Measurements from ENCODE around the gene CYLD. TPM values are rescaled to one million over a fixed set of nuclear protein-coding genes. Genes with fewer than 3 reads are reported as not detected.

Gene CYLD
- total and polyA plus RNA-seq, 2 experiments from 2014 or later = 6.9 to 30.9 TPM

- TF ChIP-seq CREB1 (CRISPR knock-in tag; IDR thresholded peaks at IDR 0.05; ENCODE audit: low read depth) (no peak), CTCF (conservative IDR thresholded peaks at IDR 0.05; ENCODE audit: low read depth in 2 of 2) (no peak), STAT1 (IDR thresholded peaks at IDR 0.05; ENCODE audit: unreplicated experiment) (no peak), EZH2 (IDR thresholded peaks at IDR 0.05; ENCODE audit: low read depth, unreplicated experiment) (no peak)
- TF ChIP-seq, protein P1, sequence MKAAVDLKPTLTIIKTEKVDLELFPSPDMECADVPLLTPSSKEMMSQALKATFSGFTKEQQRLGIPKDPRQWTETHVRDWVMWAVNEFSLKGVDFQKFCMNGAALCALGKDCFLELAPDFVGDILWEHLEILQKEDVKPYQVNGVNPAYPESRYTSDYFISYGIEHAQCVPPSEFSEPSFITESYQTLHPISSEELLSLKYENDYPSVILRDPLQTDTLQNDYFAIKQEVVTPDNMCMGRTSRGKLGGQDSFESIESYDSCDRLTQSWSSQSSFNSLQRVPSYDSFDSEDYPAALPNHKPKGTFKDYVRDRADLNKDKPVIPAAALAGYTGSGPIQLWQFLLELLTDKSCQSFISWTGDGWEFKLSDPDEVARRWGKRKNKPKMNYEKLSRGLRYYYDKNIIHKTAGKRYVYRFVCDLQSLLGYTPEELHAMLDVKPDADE (IDR thresholded peaks at IDR 0.05) = no peak
These were observed 93.6 kb downstream of the CYLD start (continued) for GRCh38 chr16:50835358-50836060.

GRCh38 chr16:50836121-50836621 lies 94.3 kb downstream of the CYLD start:
- Histone ChIP-seq H3K36me3 (ENCODE audit: insufficient read depth) (no peaks in the 10 kb centered on the region), H3F3A (replicated peaks; ENCODE audit: low read depth) (no peaks in the 10 kb centered on the region), H3K4me1 (ENCODE audit: insufficient read depth) (0 out of 2 replicates have a peak, but pooled peaks cover 3% of the 10 kb centered on the region), H4K20me1 (replicated peaks; ENCODE audit: insufficient read depth) (no peaks in the 10 kb centered on the region), H3K4me2 (no peak overlapping the region), H3K79me2 (replicated peaks; ENCODE audit: insufficient read depth) (no peaks in the 10 kb centered on the region), H3K9me2 (ENCODE audit: insufficient read depth) (peaks cover 10% of the 10 kb centered on the region; the same call in 1 of the 2 replicates), H3K4me3 (no peak overlapping the region), H2AFZ (no peak overlapping the region), H3K27ac (ENCODE audit: low read depth) (no peak overlapping the region), H3K27me3 (ENCODE audit: insufficient read depth) (0 out of 2 replicates have a peak, but pooled peaks cover 6% of the 10 kb centered on the region)
- DNase-seq (ENCODE audit: low spot score) (no peak), ATAC-seq (no peak)
- H3K4me1 Mint-ChIP-seq = peaks cover 10% of the 10 kb centered on the region; the same call in 2 of the 3 replicates
- no peak overlapping the region for H3K4me3 Mint-ChIP-seq
- H3K9me3 Mint-ChIP-seq = peaks cover 4% of the 10 kb centered on the region; the same call in 2 of the 3 replicates
- H3K36me3 Mint-ChIP-seq (ENCODE audit: low read depth) = peaks cover 4% of the 10 kb centered on the region; the same call in 1 of the 3 replicates
- peaks cover 1% of the 10 kb centered on the region for H3K27me3 Mint-ChIP-seq (ENCODE audit: insufficient read depth, low read depth, poor library complexity)
- no peak overlapping the region for H3K27ac Mint-ChIP-seq
- TF ChIP-seq ZNF331 (CRISPR knock-in tag; IDR thresholded peaks at IDR 0.05; ENCODE audit: low read depth) = no peak
- TF ChIP-seq EZH2 (IDR thresholded peaks at IDR 0.05; ENCODE audit: low read depth, unreplicated experiment) = no peak
- TF ChIP-seq, protein P2, sequence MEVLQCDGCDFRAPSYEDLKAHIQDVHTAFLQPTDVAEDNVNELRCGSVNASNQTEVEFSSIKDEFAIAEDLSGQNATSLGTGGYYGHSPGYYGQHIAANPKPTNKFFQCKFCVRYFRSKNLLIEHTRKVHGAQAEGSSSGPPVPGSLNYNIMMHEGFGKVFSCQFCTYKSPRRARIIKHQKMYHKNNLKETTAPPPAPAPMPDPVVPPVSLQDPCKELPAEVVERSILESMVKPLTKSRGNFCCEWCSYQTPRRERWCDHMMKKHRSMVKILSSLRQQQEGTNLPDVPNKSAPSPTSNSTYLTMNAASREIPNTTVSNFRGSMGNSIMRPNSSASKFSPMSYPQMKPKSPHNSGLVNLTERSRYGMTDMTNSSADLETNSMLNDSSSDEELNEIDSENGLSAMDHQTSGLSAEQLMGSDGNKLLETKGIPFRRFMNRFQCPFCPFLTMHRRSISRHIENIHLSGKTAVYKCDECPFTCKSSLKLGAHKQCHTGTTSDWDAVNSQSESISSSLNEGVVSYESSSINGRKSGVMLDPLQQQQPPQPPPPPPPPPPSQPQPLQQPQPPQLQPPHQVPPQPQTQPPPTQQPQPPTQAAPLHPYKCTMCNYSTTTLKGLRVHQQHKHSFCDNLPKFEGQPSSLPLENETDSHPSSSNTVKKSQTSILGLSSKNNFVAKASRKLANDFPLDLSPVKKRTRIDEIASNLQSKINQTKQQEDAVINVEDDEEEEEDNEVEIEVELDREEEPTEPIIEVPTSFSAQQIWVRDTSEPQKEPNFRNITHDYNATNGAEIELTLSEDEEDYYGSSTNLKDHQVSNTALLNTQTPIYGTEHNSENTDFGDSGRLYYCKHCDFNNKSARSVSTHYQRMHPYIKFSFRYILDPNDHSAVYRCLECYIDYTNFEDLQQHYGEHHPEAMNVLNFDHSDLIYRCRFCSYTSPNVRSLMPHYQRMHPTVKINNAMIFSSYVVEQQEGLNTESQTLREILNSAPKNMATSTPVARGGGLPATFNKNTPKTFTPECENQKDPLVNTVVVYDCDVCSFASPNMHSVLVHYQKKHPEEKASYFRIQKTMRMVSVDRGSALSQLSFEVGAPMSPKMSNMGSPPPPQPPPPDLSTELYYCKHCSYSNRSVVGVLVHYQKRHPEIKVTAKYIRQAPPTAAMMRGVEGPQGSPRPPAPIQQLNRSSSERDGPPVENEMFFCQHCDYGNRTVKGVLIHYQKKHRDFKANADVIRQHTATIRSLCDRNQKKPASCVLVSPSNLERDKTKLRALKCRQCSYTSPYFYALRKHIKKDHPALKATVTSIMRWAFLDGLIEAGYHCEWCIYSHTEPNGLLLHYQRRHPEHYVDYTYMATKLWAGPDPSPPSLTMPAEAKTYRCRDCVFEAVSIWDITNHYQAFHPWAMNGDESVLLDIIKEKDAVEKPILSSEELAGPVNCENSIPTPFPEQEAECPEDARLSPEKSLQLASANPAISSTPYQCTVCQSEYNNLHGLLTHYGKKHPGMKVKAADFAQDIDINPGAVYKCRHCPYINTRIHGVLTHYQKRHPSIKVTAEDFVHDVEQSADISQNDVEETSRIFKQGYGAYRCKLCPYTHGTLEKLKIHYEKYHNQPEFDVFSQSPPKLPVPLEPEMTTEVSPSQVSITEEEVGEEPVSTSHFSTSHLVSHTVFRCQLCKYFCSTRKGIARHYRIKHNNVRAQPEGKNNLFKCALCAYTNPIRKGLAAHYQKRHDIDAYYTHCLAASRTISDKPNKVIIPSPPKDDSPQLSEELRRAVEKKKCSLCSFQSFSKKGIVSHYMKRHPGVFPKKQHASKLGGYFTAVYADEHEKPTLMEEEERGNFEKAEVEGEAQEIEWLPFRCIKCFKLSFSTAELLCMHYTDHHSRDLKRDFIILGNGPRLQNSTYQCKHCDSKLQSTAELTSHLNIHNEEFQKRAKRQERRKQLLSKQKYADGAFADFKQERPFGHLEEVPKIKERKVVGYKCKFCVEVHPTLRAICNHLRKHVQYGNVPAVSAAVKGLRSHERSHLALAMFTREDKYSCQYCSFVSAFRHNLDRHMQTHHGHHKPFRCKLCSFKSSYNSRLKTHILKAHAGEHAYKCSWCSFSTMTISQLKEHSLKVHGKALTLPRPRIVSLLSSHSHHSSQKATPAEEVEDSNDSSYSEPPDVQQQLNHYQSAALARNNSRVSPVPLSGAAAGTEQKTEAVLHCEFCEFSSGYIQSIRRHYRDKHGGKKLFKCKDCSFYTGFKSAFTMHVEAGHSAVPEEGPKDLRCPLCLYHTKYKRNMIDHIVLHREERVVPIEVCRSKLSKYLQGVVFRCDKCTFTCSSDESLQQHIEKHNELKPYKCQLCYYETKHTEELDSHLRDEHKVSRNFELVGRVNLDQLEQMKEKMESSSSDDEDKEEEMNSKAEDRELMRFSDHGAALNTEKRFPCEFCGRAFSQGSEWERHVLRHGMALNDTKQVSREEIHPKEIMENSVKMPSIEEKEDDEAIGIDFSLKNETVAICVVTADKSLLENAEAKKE (CRISPR knock-in tag; IDR thresholded peaks at IDR 0.05) = no peak
- TF ChIP-seq, protein P1 (IDR thresholded peaks at IDR 0.05) = no peak
- TF ChIP-seq ZNF114 (CRISPR knock-in tag; IDR thresholded peaks at IDR 0.05) = no peak
- TF ChIP-seq JUNB (IDR thresholded peaks at IDR 0.05; ENCODE audit: unreplicated experiment) = no peak
- no peak for TF ChIP-seq EZH2phosphoT487 (IDR thresholded peaks at IDR 0.05; ENCODE audit: unreplicated experiment)

All from GM23338 (cell line).